ENCODE results near the gene MAML2. TPM values are rescaled to one million over a fixed set of nuclear protein-coding genes. Genes with fewer than 3 reads are reported as not detected.

MAML2 gene
- total RNA-seq, 4 donors from 2014 or later, result 19.0 to 36.4 (median 31.4) TPM

GRCh38 chr11:96084610-96085318, 258.2 kb downstream of the MAML2 start:
- Histone ChIP-seq H3K4me1 (peaks cover 0 to 12% of the 10 kb centered on the region in 2 donors), H3K9me3 (no peaks in the 10 kb centered on the region), H3K27me3 (no peaks in the 10 kb centered on the region), H3K36me3 (no peaks in the 10 kb centered on the region), H3K4me3 (replicated peaks in 1 of 3) (no peak overlapping the region), H3K27ac (no peak overlapping the region)
- no peak for TF ChIP-seq POLR2A (IDR thresholded peaks at IDR 0.05)
- TF ChIP-seq CTCF (IDR thresholded peaks at IDR 0.05), result no peak
- WGBS, 2 donors, result 69 to 87% methylated on average over 5 to 6 of the region's 6 CpGs
- no peak for DNase-seq
- intact Hi-C loops (cut with DNase I), result no loop called here

GRCh38 chr11:96082936-96083335, 260.1 kb downstream of the MAML2 start:
- no peak overlapping the region for H3K4me3 ChIP-seq (replicated peaks in 1 of 3)
- no peak overlapping the region for H3K27ac ChIP-seq
- intact Hi-C loops (cut with DNase I), result no loop called here
- no peaks in the 10 kb centered on the region for H3K36me3 ChIP-seq
- peaks cover 5 to 21% of the 10 kb centered on the region in 2 donors for H3K4me1 ChIP-seq
- TF ChIP-seq CTCF (IDR thresholded peaks at IDR 0.05) (no peak), POLR2A (IDR thresholded peaks at IDR 0.05) (no peak)
- no peak for DNase-seq
- no peaks in the 10 kb centered on the region for H3K27me3 ChIP-seq
- no peaks in the 10 kb centered on the region for H3K9me3 ChIP-seq
- 83 to 84% methylated on average over 2 of the region's 2 CpGs for WGBS, 2 donors

- 82 to 85% methylated on average over 11 of the region's 11 CpGs for WGBS, 2 donors
- Histone ChIP-seq H3K27ac (no peak overlapping the region), H3K36me3 (no peaks in the 10 kb centered on the region), H3K27me3 (no peaks in the 10 kb centered on the region), H3K4me3 (replicated peaks in 1 of 3) (no peak overlapping the region), H3K4me1 (peaks cover 5 to 21% of the 10 kb centered on the region in 2 donors), H3K9me3 (no peaks in the 10 kb centered on the region)
- TF ChIP-seq POLR2A (IDR thresholded peaks at IDR 0.05), result no peak
- TF ChIP-seq CTCF (IDR thresholded peaks at IDR 0.05), result no peak
- intact Hi-C loops (cut with DNase I), result no loop called here
- DNase-seq, result no peak
Observed at GRCh38 chr11:96082002-96082899, 260.7 kb downstream of the MAML2 start.

- H3K27ac ChIP-seq, result no peak overlapping the region
- intact Hi-C loops (cut with DNase I), result no loop called here
Observed at GRCh38 chr11:96081561-96081960, 261.4 kb downstream of the MAML2 start.

More at GRCh38 chr11:96081561-96081960, 261.4 kb downstream of the MAML2 start:
- H3K4me3 ChIP-seq (replicated peaks in 1 of 3), result no peak overlapping the region
- no peaks in the 10 kb centered on the region for H3K9me3 ChIP-seq
- H3K36me3 ChIP-seq, result no peaks in the 10 kb centered on the region
- TF ChIP-seq POLR2A (IDR thresholded peaks at IDR 0.05) (no peak), CTCF (IDR thresholded peaks at IDR 0.05) (no peak)
- no peaks in the 10 kb centered on the region for H3K27me3 ChIP-seq
- H3K4me1 ChIP-seq, result peaks cover 5 to 21% of the 10 kb centered on the region in 2 donors
- DNase-seq, result no peak
- WGBS, 2 donors, result 73 to 96% methylated on average over 4 of the region's 4 CpGs
